Measurements from ENCODE around the gene NFATC2.

DNA sequence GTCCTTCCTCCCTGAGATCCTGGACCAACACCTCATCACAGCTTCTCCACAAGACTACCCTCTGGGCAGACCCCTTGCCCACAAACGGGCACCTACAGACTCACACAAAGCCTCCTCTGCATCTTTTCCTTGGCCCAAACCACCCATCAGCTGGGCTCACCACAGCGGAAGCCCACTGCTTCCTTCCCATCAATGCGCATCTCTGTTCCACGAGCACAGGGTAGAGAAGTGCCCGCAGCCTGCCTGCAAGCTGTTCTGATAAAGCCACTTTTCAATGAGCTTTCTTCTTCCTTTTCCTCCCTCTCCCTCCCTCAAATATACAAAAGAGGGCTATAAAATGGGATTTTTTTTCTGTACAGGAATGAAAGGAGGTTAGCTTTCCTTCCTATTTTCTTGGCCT is 111.2 kb downstream of the NFATC2 start:
- no peak for TF ChIP-seq GABPA (IDR thresholded peaks at IDR 0.05; ENCODE audit: low read depth)
- TF ChIP-seq, protein P1, sequence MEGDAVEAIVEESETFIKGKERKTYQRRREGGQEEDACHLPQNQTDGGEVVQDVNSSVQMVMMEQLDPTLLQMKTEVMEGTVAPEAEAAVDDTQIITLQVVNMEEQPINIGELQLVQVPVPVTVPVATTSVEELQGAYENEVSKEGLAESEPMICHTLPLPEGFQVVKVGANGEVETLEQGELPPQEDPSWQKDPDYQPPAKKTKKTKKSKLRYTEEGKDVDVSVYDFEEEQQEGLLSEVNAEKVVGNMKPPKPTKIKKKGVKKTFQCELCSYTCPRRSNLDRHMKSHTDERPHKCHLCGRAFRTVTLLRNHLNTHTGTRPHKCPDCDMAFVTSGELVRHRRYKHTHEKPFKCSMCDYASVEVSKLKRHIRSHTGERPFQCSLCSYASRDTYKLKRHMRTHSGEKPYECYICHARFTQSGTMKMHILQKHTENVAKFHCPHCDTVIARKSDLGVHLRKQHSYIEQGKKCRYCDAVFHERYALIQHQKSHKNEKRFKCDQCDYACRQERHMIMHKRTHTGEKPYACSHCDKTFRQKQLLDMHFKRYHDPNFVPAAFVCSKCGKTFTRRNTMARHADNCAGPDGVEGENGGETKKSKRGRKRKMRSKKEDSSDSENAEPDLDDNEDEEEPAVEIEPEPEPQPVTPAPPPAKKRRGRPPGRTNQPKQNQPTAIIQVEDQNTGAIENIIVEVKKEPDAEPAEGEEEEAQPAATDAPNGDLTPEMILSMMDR (IDR thresholded peaks at IDR 0.05; ENCODE audit: insufficient read depth, low read length): no peak
- TF ChIP-seq POLR2AphosphoS5 (IDR thresholded peaks at IDR 0.05; ENCODE audit: low read depth): no peak

Measured in HL-60 (cell line).